PC-9 (cell line): ENCODE data around the gene EXOG. TPM values are rescaled to one million over a fixed set of nuclear protein-coding genes. Genes with fewer than 3 reads are reported as not detected.

Experiments
- BruUV-seq: library from RNA; stranded (reverse); fragments of 400-500 nt; replicated peaks from 2 replicates; lab custom pipeline; 2021; lab: Mats Ljungman, UMichigan
- CTCF ChIA-PET: fragments of 300-600 bp; sonication (Branson Sonifier 250); formaldehyde crosslinking; loops from one replicate; lab custom pipeline; 2022; ENCODE audit warnings: antibody characterized with exemption; lab: Charles Lee
- POLR2A ChIA-PET: fragments of 300-600 bp; sonication (Branson Sonifier 250); formaldehyde crosslinking; loops from one replicate; lab custom pipeline; 2022; ENCODE audit warnings: antibody characterized with exemption; ENCODE audit not compliant: unreplicated experiment; lab: Charles Lee
- DNase-seq, 2 experiments: peaks; one replicate each; pipeline versions ENCODE4 v3.0.0 to v3.0.0-alpha.2; 2015 to 2022; ENCODE audit warnings: mixed read lengths in 1 of 2
- H2AFZ ChIP-seq: fragments of 200-600 bp; sonication (generic); 2 replicates; pipeline ENCODE4 v1.8.1; 2017; ENCODE audit warnings: antibody characterized with exemption
- H3F3A ChIP-seq: fragments of 200-600 bp; sonication (generic); 2 replicates; pipeline ENCODE4 v1.8.1; 2017; ENCODE audit warnings: antibody characterized with exemption, mild to moderate bottlenecking, low read depth; ENCODE audit not compliant: insufficient read depth
- H3K27ac ChIP-seq: fragments of 200-600 bp; sonication (generic); 2 replicates; pipeline ENCODE4 v1.6.1; 2016; ENCODE audit warnings: mixed run types
- H3K27me3 ChIP-seq: fragments of 200-600 bp; sonication (generic); 2 replicates; pipeline ENCODE4 v1.6.1; 2016; ENCODE audit warnings: low read depth, mixed run types; ENCODE audit not compliant: insufficient read depth
- H3K36me3 ChIP-seq: fragments of 200-600 bp; sonication (generic); 2 replicates; pipeline ENCODE4 v1.6.1; 2016; ENCODE audit warnings: low read depth, mixed run types
- H3K4me1 ChIP-seq: fragments of 200-600 bp; sonication (generic); replicated peaks from 2 replicates; pipeline ENCODE4 v1.6.1; 2016; ENCODE audit warnings: mixed run types; ENCODE audit not compliant: insufficient read depth
- H3K4me2 ChIP-seq: fragments of 200-600 bp; sonication (generic); 2 replicates; pipeline ENCODE4 v1.6.1; 2017; ENCODE audit warnings: mixed run types
- H3K4me3 ChIP-seq: fragments of 200-600 bp; sonication (generic); 2 replicates; pipeline ENCODE4 v1.6.1; 2016; ENCODE audit warnings: mixed run types
- H3K79me2 ChIP-seq: fragments of 200-600 bp; sonication (generic); 2 replicates; pipeline ENCODE4 v1.6.1; 2017; ENCODE audit warnings: low read depth, mixed run types
- H3K9me2 ChIP-seq: fragments of 200-600 bp; sonication (generic); 2 replicates; pipeline ENCODE4 v1.8.1; 2017; ENCODE audit warnings: mild to moderate bottlenecking; ENCODE audit not compliant: insufficient read depth
- H3K9me3 ChIP-seq: fragments of 200-600 bp; sonication (generic); 2 replicates; pipeline ENCODE4 v1.8.1; 2016; ENCODE audit warnings: low read depth; ENCODE audit not compliant: insufficient read depth
- H4K20me1 ChIP-seq: fragments of 200-600 bp; sonication (generic); 2 replicates; pipeline ENCODE4 v1.8.1; 2017; ENCODE audit not compliant: insufficient read depth
- CTCF ChIP-seq: fragments of 200-600 bp; sonication (generic); conservative IDR thresholded peaks from 2 replicates; pipeline ENCODE4 v1.6.1; 2017; ENCODE audit warnings: mixed run types, antibody characterized with exemption, mild to moderate bottlenecking, moderate library complexity
- EZH2 ChIP-seq: fragments of 200-600 bp; sonication (generic); IDR thresholded peaks from 2 replicates; pipeline ENCODE4 v1.8.0; 2017; ENCODE audit warnings: antibody characterized with exemption, low read depth
- intact Hi-C: fragments of 100-400 bp; cut with micrococcal nuclease; formaldehyde crosslinking; loops from one replicate; pipeline ENCODE4 v1.10.0; 2022; ENCODE audit not compliant: unreplicated experiment
- total RNA-seq: library from RNA; stranded (reverse); gene quantifications from 2 replicates; pipeline ENCODE4 v1.2.3, GENCODE V29; 2021

EXOG gene
- total RNA-seq, 1 experiment from 2014 or later: 7.5 TPM

- no peak overlapping the region for H3K4me3 ChIP-seq
- H4K20me1 ChIP-seq: no peaks in the 10 kb centered on the region
- no peaks in the 10 kb centered on the region for H3K9me2 ChIP-seq
- POLR2A ChIA-PET: no interaction called here
- H3K4me2 ChIP-seq: no peak overlapping the region
- no peaks in the 10 kb centered on the region for H3K79me2 ChIP-seq
- H3K27ac ChIP-seq: no peak overlapping the region
- no peak for TF ChIP-seq EZH2
- no peak for TF ChIP-seq CTCF
- BruUV-seq: no TSS peak
- intact Hi-C loops: no loop called here
- no peaks in the 10 kb centered on the region for H3K4me1 ChIP-seq
- DNase-seq: no peak
- H3K36me3 ChIP-seq: no peaks in the 10 kb centered on the region
- CTCF ChIA-PET: no interaction called here
- H3K27me3 ChIP-seq: peaks cover 12% of the 10 kb centered on the region; the same call in 1 of the 2 replicates
- H2AFZ ChIP-seq: no peak overlapping the region
- H3K9me3 ChIP-seq: no peaks in the 10 kb centered on the region
- no peaks in the 10 kb centered on the region for H3F3A ChIP-seq
Measured at GRCh38 chr3:38549082-38549481, 52.9 kb downstream of the EXOG start.

GRCh38 chr3:38549486-38549885 lies 53.3 kb downstream of the EXOG start:
- H3K4me2 ChIP-seq: no peak overlapping the region
- no peaks in the 10 kb centered on the region for H3K9me2 ChIP-seq
- H3K4me1 ChIP-seq: no peaks in the 10 kb centered on the region
- H3K27ac ChIP-seq: no peak overlapping the region
- H3K4me3 ChIP-seq: no peak overlapping the region
- BruUV-seq: no TSS peak
- no peak overlapping the region for H2AFZ ChIP-seq
- TF ChIP-seq EZH2 (no peak), CTCF (no peak)
- H3F3A ChIP-seq: no peaks in the 10 kb centered on the region
- H3K27me3 ChIP-seq: peaks cover 12% of the 10 kb centered on the region; the same call in 1 of the 2 replicates
- ChIA-PET CTCF (no interaction called here), POLR2A (no interaction called here)
- no peaks in the 10 kb centered on the region for H3K36me3 ChIP-seq
- no peaks in the 10 kb centered on the region for H3K79me2 ChIP-seq
- no peaks in the 10 kb centered on the region for H4K20me1 ChIP-seq
- DNase-seq: no peak
- intact Hi-C loops: no loop called here
- H3K9me3 ChIP-seq: no peaks in the 10 kb centered on the region

- H4K20me1 ChIP-seq: no peaks in the 10 kb centered on the region
- TF ChIP-seq CTCF: no peak
- no peak for TF ChIP-seq EZH2
- CTCF ChIA-PET: no interaction called here
- no peaks in the 10 kb centered on the region for H3F3A ChIP-seq
- no peaks in the 10 kb centered on the region for H3K4me1 ChIP-seq
- POLR2A ChIA-PET: no interaction called here
- no peak overlapping the region for H3K4me2 ChIP-seq
- no peak overlapping the region for H3K4me3 ChIP-seq
- no peak for DNase-seq
- no peaks in the 10 kb centered on the region for H3K79me2 ChIP-seq
- no peaks in the 10 kb centered on the region for H3K9me3 ChIP-seq
- intact Hi-C loops: no loop called here
- H3K27ac ChIP-seq: no peak overlapping the region
- no peak overlapping the region for H2AFZ ChIP-seq
- no TSS peak for BruUV-seq
- no peaks in the 10 kb centered on the region for H3K9me2 ChIP-seq
- H3K36me3 ChIP-seq: no peaks in the 10 kb centered on the region
- peaks cover 12% of the 10 kb centered on the region; the same call in 1 of the 2 replicates for H3K27me3 ChIP-seq
Measured at GRCh38 chr3:38549957-38550840, 54.1 kb downstream of the EXOG start.
